ENCODE measurements around the gene COA8. TPM values are rescaled to one million over a fixed set of nuclear protein-coding genes. Genes with fewer than 3 reads are reported as not detected.

Gene COA8
- total RNA-seq, 4 donors from 2014 or later = 13.6 to 20.8 (median 17.9) TPM

DNA sequence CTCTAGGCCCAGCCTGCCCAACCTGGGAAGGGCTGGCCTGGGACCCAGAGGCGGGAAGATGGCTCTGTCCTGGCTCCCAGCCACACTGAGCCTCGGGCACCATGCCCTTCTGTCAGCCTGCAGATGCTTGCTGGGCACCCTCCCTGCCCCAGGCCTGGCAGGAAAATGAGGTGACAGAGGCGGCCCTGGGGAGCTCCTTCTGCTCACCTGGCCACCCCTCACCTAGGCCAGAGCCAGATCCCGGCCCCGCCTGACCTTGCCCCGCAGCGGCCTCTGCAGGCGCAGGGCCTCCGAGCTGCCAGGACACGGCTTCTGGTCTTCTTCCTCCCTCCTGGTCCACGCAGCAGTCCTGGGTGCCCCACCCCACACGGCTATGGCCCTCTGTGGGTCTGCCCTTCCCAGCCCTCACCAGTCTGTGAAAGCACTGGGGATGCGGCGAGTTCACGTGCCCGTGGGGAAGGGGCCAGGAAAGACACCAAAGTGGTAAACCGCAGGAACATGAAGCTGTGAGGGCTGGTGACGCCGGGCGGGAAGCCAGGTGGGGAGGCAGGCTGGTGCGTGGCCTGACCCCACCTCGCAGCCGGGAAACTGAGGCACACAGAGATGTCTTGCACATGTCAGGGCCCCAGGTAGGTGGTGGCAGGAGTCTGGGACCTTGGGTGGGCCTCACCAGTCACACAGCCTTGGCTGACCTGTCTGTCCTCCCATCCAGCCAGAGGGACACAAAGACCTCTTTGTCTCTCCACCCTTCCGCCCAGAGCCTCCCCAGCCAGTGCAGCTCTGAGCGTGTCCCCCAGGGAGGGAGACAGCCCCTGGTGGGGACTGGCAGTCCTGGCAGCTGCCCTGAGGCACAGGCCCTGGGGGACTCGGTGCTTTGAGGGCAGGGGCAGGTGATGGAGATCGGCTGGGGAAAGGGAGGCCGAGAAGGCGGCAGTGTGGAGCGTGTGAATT is 13.1 kb upstream of the COA8 start:
- no peaks in the 10 kb centered on the region for H3K36me3 ChIP-seq
- H3K27me3 ChIP-seq = no peaks in the 10 kb centered on the region
- no peak overlapping the region for H3K4me3 ChIP-seq
- DNase-seq = no peak
- no peaks in the 10 kb centered on the region for H3K9me3 ChIP-seq
- peak overlapping the region in 1 of 4 donors; percentile 81 for H3K27ac ChIP-seq
- TF ChIP-seq, protein P1, sequence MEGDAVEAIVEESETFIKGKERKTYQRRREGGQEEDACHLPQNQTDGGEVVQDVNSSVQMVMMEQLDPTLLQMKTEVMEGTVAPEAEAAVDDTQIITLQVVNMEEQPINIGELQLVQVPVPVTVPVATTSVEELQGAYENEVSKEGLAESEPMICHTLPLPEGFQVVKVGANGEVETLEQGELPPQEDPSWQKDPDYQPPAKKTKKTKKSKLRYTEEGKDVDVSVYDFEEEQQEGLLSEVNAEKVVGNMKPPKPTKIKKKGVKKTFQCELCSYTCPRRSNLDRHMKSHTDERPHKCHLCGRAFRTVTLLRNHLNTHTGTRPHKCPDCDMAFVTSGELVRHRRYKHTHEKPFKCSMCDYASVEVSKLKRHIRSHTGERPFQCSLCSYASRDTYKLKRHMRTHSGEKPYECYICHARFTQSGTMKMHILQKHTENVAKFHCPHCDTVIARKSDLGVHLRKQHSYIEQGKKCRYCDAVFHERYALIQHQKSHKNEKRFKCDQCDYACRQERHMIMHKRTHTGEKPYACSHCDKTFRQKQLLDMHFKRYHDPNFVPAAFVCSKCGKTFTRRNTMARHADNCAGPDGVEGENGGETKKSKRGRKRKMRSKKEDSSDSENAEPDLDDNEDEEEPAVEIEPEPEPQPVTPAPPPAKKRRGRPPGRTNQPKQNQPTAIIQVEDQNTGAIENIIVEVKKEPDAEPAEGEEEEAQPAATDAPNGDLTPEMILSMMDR (IDR thresholded peaks at IDR 0.05) = no peak
- no peak for TF ChIP-seq POLR2A (IDR thresholded peaks at IDR 0.05)
- H3K4me1 ChIP-seq = peaks cover 0 to 15% (median 3%) of the 10 kb centered on the region in 4 donors

DNA sequence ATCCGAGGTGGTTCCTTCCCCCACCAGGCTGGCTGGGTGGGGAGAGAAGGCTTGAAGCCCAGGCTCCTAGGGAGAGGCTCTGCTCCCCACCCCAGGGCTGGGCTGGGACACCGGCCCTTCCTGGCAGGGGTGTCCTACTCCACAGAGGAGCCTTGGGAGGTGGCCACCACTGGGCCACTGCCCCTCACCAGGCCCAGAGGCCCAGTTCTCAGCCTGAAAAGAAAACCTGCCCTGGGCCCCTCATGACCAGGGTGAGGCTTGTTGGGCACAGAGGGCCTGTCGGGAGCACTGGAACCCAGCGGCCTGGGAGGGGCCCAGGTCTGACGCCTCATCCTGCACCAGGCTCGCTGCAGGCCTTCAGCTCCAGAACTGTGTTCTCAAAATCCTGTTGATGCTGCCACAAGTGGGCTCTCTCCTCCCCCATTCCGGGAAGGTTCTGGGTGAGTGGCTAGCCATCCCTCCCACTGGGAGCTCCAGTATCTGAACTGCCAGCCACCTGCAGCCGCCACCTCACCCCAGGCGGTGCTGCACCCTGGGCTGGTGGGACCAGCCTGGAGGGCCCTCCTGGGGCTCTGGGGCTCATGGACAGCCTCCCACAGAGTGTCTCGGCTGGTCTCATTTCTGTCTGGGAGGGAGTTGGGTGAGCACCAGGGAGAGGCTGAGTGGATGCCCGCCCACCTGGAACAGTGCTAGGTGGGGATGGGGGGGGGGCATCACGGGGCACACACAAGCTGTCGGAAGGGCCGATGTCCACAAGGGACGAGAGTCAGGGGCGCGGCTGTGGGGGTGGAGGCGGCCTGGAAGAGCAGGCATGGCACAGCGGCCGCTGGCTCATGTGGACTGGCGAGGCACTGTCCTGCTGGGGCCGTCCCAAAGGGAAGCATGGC is 12.1 kb upstream of the COA8 start:
- no peaks in the 10 kb centered on the region for H3K27me3 ChIP-seq
- H3K9me3 ChIP-seq = no peaks in the 10 kb centered on the region
- peak overlapping the region; percentile 13 to 81 (median 55) for H3K27ac ChIP-seq
- no peak for DNase-seq
- no peak overlapping the region for H3K4me3 ChIP-seq
- H3K4me1 ChIP-seq = peaks cover 0 to 15% (median 3%) of the 10 kb centered on the region in 4 donors
- TF ChIP-seq POLR2A (IDR thresholded peaks at IDR 0.05) = no peak
- TF ChIP-seq, protein P1 (IDR thresholded peaks at IDR 0.05) = no peak
- no peaks in the 10 kb centered on the region for H3K36me3 ChIP-seq

DNA sequence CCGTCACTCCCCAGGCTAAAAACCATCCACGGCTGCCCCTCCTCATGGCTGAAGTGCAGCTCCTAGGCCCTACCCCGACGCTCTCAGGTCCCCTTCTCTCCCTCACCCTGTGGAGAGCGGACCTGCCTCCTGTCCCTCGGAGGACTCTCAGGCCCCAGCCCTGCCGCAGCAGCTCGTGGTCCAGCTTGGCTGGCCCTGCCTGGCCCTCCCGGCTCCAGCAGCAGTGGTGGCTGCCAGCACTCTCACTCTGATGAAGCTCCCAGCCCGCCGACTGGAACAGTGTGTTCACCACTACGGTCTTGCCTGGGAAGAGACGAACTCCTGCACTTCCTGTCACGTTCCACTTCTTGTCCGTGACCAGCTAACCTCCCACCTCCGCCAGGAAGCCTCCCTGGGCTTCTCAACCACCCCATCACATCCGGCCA is 11.4 kb upstream of the COA8 start:
- peak overlapping the region; percentile 14 to 81 (median 55) for H3K27ac ChIP-seq
- peaks cover 0 to 15% (median 3%) of the 10 kb centered on the region in 4 donors for H3K4me1 ChIP-seq

DNA sequence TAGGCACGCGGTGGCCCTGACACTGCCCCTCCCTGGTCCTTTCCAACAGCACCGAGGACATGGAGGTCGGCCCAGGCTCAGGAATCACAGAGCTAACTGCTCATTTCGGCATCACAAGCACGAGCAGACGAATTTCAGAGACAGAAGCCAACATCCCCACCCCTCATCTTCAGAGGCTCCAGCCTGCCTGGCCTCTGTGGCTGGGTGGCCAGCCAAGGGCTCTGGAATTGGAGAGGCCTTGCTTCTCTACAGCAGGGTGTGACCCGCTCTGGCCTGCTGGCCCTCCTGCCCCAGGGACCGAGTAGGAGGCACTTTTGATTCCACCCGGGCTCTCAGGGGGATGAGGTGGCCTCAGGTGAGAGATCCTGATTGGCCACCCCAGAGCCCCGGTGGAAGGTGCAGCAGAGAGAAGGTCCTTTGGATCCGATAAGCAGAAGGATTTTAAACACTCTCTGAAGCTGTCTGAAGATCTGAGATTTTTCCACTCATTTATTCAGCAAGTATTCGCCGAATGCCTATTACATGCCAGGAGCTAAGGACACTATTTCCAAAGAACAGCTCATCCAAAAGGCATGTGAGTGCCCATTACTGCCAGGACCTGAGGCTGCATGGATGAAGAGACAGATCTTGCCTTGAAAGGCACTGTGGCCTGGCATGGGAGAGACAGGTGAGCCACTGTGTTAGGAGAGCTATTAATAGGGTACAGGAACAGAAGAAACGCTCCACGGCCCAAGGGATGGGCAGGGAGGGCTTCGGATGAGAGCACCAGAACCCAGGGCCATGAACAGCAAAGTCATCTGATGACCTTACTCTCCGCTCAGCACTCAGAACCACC is 10.5 kb upstream of the COA8 start:
- peaks cover 0 to 17% (median 0%) of the 10 kb centered on the region in 4 donors for H3K4me1 ChIP-seq
- DNase-seq = no peak

More for the DNA sequence above, 11.4 kb upstream of the COA8 start:
- H3K27me3 ChIP-seq = no peaks in the 10 kb centered on the region
- H3K4me3 ChIP-seq = no peak overlapping the region
- TF ChIP-seq POLR2A (IDR thresholded peaks at IDR 0.05) = no peak
- TF ChIP-seq, protein P1 (IDR thresholded peaks at IDR 0.05) = no peak
- H3K36me3 ChIP-seq = no peaks in the 10 kb centered on the region
- peak in 1 of 3 donors; percentile 56 for DNase-seq
- no peaks in the 10 kb centered on the region for H3K9me3 ChIP-seq

More for the DNA sequence above, 10.5 kb upstream of the COA8 start:
- H3K36me3 ChIP-seq = no peaks in the 10 kb centered on the region
- TF ChIP-seq, protein P1 (IDR thresholded peaks at IDR 0.05) = no peak
- no peak for TF ChIP-seq POLR2A (IDR thresholded peaks at IDR 0.05)
- H3K4me3 ChIP-seq = no peak overlapping the region
- no peaks in the 10 kb centered on the region for H3K27me3 ChIP-seq
- H3K27ac ChIP-seq = peak overlapping the region; percentile 14 to 81 (median 55)
- H3K9me3 ChIP-seq = no peaks in the 10 kb centered on the region
